Measurements from ENCODE around the gene PAPPA2.

Gene PAPPA2

GRCh38 chr1:176469450-176470010, 6.6 kb downstream of the PAPPA2 start:
- no peaks in the 10 kb centered on the region for H3K4me1 Mint-ChIP-seq (ENCODE audit: low read depth)
- H3K4me3 Mint-ChIP-seq = no peak overlapping the region
- peaks cover 3% of the 10 kb centered on the region for H3K27me3 Mint-ChIP-seq
- no peaks in the 10 kb centered on the region for H3K36me3 Mint-ChIP-seq
- no peaks in the 10 kb centered on the region for H3K9me3 Mint-ChIP-seq (ENCODE audit: low read depth)
- no peak overlapping the region for H3K27ac Mint-ChIP-seq

DNA sequence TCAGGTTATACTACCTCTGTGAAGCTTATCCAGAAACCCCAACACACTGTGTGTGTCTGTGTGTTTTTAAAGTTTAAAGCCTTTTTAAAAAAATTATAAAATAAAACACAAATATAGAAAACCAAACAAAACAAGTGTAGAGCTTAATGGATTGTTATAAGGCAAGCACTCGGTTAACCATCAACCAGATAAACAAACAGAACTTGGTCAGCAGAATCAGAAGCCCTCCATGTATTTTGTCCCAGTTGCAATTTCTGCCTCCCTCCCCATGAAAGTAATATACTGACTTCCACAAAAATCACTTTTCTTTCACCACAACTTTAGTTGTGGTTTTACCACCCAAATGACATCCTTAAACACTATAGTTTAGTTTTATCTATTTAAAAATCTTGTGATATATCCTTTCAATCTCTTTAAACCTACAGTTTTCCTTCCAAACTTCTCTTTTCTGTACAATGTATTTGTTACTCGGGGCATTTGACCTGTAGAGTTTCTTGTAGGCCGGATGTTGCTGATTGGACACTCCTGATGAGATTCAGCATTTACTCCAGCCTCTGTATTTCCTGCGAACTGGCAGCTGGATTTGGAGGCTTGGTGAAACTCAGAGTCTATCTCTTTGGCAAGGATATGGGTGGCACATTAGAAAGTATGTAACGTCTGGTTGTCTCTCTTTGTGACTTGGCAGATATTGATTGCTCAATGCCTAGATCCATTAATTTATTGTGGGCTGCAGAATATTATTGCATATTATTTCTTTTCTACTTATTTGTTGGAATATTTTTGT, 8.6 kb downstream of the PAPPA2 start:
- Mint-ChIP-seq H3K27me3 (peaks cover 6% of the 10 kb centered on the region), H3K27ac (no peak overlapping the region), H3K4me1 (ENCODE audit: low read depth) (no peaks in the 10 kb centered on the region), H3K4me3 (no peak overlapping the region), H3K9me3 (ENCODE audit: low read depth) (no peaks in the 10 kb centered on the region), H3K36me3 (no peaks in the 10 kb centered on the region)

DNA sequence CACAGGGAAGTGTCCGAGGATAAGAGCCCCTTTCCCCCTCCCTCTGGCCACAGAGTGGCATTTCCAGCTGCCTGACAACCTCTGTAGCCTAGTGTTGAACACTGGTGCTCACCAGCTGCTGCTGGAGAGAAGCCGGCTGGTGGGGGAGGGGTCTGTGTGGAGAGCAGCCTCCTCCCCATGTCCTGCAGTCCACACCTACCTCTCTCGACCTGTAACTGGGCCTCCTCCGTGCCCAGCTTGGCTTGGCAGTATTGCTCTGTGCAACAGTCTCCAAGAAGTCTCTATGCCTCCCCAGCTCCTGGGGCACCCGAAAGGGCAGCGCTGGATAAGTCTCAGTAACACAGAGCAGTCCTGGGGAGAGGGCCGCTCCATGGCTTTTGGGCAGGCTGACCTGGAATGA, 17.0 kb downstream of the PAPPA2 start:
- Mint-ChIP-seq H3K4me3 (no peak overlapping the region), H3K27me3 (peaks cover 2% of the 10 kb centered on the region), H3K36me3 (no peaks in the 10 kb centered on the region), H3K27ac (no peak overlapping the region), H3K4me1 (ENCODE audit: low read depth) (no peaks in the 10 kb centered on the region), H3K9me3 (ENCODE audit: low read depth) (peaks cover 9% of the 10 kb centered on the region)

GRCh38 chr1:176480750-176481149, 17.8 kb downstream of the PAPPA2 start:
- H3K36me3 Mint-ChIP-seq = no peaks in the 10 kb centered on the region
- peaks cover 13% of the 10 kb centered on the region for H3K9me3 Mint-ChIP-seq (ENCODE audit: low read depth)
- H3K27ac Mint-ChIP-seq = no peak overlapping the region
- no peaks in the 10 kb centered on the region for H3K4me1 Mint-ChIP-seq (ENCODE audit: low read depth)
- H3K4me3 Mint-ChIP-seq = no peak overlapping the region
- no peaks in the 10 kb centered on the region for H3K27me3 Mint-ChIP-seq

DNA sequence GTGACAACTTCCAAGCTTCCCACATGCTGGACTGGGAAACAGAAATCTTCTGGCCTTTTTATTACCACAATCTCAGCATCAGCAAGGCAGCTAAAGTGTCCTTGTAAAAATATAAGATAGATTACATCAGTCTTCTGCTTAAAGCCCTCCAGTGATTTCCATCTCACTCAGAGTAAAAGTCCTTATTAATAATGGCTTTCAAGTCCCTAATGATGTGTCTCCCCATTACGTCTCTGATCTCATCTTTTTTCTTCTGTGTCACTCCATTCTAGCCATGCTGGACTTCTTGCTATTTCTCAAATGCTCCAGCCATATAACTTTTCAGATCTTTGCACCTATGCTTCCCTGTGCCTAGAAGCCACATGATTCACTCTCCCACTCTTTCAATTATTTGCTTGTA, 22.1 kb downstream of the PAPPA2 start:
- no peaks in the 10 kb centered on the region for H3K4me1 Mint-ChIP-seq (ENCODE audit: low read depth)
- no peak overlapping the region for H3K27ac Mint-ChIP-seq
- H3K36me3 Mint-ChIP-seq = no peaks in the 10 kb centered on the region
- H3K4me3 Mint-ChIP-seq = no peak overlapping the region
- H3K27me3 Mint-ChIP-seq = peaks cover 5% of the 10 kb centered on the region
- peaks cover 22% of the 10 kb centered on the region for H3K9me3 Mint-ChIP-seq (ENCODE audit: low read depth)

DNA sequence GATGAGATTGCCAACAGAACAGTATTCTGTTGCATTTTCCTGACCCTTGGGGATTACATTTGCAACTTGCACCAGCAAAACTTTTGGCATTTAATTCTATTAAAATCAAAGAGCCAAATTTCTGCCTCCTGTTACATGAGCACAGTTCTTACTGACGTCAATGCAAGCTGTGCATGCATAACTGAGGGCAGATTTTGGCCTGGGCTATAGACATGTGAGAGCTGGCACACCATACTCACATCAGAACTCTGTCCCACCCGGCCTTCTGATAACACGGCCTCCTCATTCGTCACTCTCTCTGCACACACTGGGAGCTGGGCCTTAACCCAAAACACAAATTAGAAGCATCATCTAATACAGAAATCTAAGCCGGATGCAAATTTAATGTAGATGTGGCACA, 31.5 kb downstream of the PAPPA2 start:
- Mint-ChIP-seq H3K4me1 (ENCODE audit: low read depth) (no peaks in the 10 kb centered on the region), H3K4me3 (no peak overlapping the region), H3K36me3 (no peaks in the 10 kb centered on the region)

DNA sequence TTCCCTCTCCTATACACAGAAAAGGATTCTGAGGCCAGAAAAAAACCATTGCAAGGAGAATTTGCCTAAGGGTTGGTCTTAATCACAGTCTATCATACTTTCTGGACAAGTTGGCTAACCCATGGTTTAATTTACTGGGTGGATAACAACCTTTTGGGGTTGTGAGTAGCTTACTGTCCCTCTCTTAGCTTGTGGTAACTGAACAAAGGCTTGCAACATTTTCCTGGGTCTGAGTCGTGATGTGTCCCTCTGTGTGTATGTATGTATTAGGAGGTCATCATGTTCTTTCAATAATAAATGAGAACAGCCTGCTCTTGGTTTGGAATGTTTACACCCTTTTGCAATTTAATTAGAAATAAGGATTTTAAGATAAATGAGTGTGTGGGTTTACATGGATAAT, 36.7 kb downstream of the PAPPA2 start:
- no peak overlapping the region for H3K27ac Mint-ChIP-seq
- no peaks in the 10 kb centered on the region for H3K36me3 Mint-ChIP-seq
- H3K9me3 Mint-ChIP-seq (ENCODE audit: low read depth) = no peaks in the 10 kb centered on the region

More for the DNA sequence above, 31.5 kb downstream of the PAPPA2 start:
- Mint-ChIP-seq H3K9me3 (ENCODE audit: low read depth) (no peaks in the 10 kb centered on the region), H3K27ac (no peak overlapping the region), H3K27me3 (peaks cover 2% of the 10 kb centered on the region)

DNA sequence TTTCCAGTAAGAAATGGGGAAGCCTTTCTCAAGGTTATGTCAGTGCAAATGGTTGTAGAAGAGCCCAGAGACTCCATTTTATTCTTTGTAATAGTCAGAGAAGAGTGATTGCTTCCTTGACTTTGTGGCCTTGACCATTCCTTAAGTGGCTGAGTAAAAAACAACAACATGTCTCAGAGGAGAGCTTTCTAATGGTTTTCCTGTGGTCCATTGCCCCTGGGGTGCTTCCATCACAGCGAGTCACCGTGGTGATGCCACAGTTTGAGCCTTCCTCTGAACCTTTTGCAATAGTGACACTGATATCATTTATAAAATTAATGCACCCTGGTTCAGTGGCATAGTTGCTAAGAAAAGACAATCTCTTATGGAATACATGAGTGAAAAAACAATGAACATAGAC, 38.6 kb downstream of the PAPPA2 start:
- Mint-ChIP-seq H3K9me3 (ENCODE audit: low read depth) (no peaks in the 10 kb centered on the region), H3K27ac (no peak overlapping the region), H3K4me1 (ENCODE audit: low read depth) (no peaks in the 10 kb centered on the region), H3K36me3 (no peaks in the 10 kb centered on the region), H3K4me3 (no peak overlapping the region), H3K27me3 (peaks cover 1% of the 10 kb centered on the region)

More for the DNA sequence above, 36.7 kb downstream of the PAPPA2 start:
- no peak overlapping the region for H3K4me3 Mint-ChIP-seq
- peaks cover 1% of the 10 kb centered on the region for H3K27me3 Mint-ChIP-seq
- no peaks in the 10 kb centered on the region for H3K4me1 Mint-ChIP-seq (ENCODE audit: low read depth)

GRCh38 chr1:176504848-176505553, 42.0 kb downstream of the PAPPA2 start:
- no peaks in the 10 kb centered on the region for H3K4me1 Mint-ChIP-seq (ENCODE audit: low read depth)
- H3K9me3 Mint-ChIP-seq (ENCODE audit: low read depth) = no peaks in the 10 kb centered on the region
- H3K36me3 Mint-ChIP-seq = no peaks in the 10 kb centered on the region
- H3K27ac Mint-ChIP-seq = no peak overlapping the region
- H3K4me3 Mint-ChIP-seq = no peak overlapping the region
- H3K27me3 Mint-ChIP-seq = peaks cover 7% of the 10 kb centered on the region

GRCh38 chr1:176512966-176513365, 50.0 kb downstream of the PAPPA2 start:
- Mint-ChIP-seq H3K4me1 (ENCODE audit: low read depth) (no peaks in the 10 kb centered on the region), H3K4me3 (no peak overlapping the region), H3K27me3 (peaks cover 3% of the 10 kb centered on the region), H3K27ac (no peak overlapping the region), H3K36me3 (no peaks in the 10 kb centered on the region), H3K9me3 (ENCODE audit: low read depth) (peaks cover 10% of the 10 kb centered on the region)

GRCh38 chr1:176515310-176515709, 52.3 kb downstream of the PAPPA2 start:
- H3K27ac Mint-ChIP-seq = no peak overlapping the region
- H3K27me3 Mint-ChIP-seq = peaks cover 2% of the 10 kb centered on the region
- H3K4me1 Mint-ChIP-seq (ENCODE audit: low read depth) = no peaks in the 10 kb centered on the region
- peaks cover 10% of the 10 kb centered on the region for H3K9me3 Mint-ChIP-seq (ENCODE audit: low read depth)
- H3K4me3 Mint-ChIP-seq = no peak overlapping the region
- H3K36me3 Mint-ChIP-seq = no peaks in the 10 kb centered on the region

DNA sequence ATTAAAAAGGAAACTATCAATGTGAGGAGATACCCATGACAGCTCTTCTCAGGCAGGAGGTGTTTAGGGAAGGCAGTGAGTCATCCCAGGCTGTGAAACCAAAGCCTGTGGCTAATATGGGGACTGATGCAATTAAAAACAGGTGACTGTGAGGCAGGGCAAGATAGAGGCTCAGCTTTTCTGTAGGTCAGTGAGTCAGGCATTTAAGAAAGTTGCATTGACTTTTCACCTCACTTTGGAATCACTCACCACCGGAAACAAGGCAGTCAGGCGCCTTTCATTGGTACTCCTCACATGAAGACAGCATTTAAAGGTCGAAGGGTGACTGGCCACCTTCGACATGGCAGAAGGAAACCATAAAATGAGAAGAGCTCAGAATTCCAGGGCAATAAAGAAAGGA, 54.5 kb downstream of the PAPPA2 start:
- no peaks in the 10 kb centered on the region for H3K36me3 Mint-ChIP-seq
- no peak overlapping the region for H3K4me3 Mint-ChIP-seq
- H3K27ac Mint-ChIP-seq = no peak overlapping the region
- peaks cover 2% of the 10 kb centered on the region for H3K27me3 Mint-ChIP-seq
- H3K4me1 Mint-ChIP-seq (ENCODE audit: low read depth) = no peaks in the 10 kb centered on the region
- peaks cover 10% of the 10 kb centered on the region for H3K9me3 Mint-ChIP-seq (ENCODE audit: low read depth)

DNA sequence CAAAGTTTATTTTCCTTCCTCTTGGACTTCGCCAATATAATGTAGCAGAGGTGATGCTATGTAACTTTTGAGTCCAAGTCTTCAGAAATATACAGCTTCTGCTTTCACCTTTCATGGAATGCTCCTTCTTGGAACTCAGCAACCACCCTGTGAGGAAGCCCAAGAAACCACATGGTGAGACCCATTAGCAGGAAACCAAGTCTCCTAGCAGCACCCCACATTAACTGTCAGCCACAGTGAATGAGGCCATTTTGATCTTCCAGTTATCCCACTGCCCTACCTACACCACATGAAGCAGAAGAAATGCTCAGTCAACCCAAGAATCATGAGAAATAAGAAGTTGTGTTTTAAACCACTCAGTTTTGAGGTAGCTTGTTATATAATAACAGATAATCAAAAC, 58.2 kb downstream of the PAPPA2 start:
- H3K27ac Mint-ChIP-seq = no peak overlapping the region
- H3K4me3 Mint-ChIP-seq = no peak overlapping the region
- no peaks in the 10 kb centered on the region for H3K4me1 Mint-ChIP-seq (ENCODE audit: low read depth)
- H3K9me3 Mint-ChIP-seq (ENCODE audit: low read depth) = peaks cover 2% of the 10 kb centered on the region
- no peaks in the 10 kb centered on the region for H3K36me3 Mint-ChIP-seq
- no peaks in the 10 kb centered on the region for H3K27me3 Mint-ChIP-seq

- no peak overlapping the region for H3K4me3 Mint-ChIP-seq
- H3K9me3 Mint-ChIP-seq (ENCODE audit: low read depth) = no peaks in the 10 kb centered on the region
- H3K36me3 Mint-ChIP-seq = no peaks in the 10 kb centered on the region
- H3K27me3 Mint-ChIP-seq = no peaks in the 10 kb centered on the region
- H3K27ac Mint-ChIP-seq = no peak overlapping the region
- H3K4me1 Mint-ChIP-seq (ENCODE audit: low read depth) = no peaks in the 10 kb centered on the region
Measured at GRCh38 chr1:176522310-176522845, 59.4 kb downstream of the PAPPA2 start.

GRCh38 chr1:176529395-176530090, 66.6 kb downstream of the PAPPA2 start:
- Mint-ChIP-seq H3K9me3 (ENCODE audit: low read depth) (no peaks in the 10 kb centered on the region), H3K36me3 (no peaks in the 10 kb centered on the region), H3K4me3 (no peak overlapping the region), H3K27ac (no peak overlapping the region), H3K27me3 (peaks cover 1% of the 10 kb centered on the region), H3K4me1 (ENCODE audit: low read depth) (no peaks in the 10 kb centered on the region)

Data from activated naive CD8-positive, alpha-beta T cell (primary cell).